Sigmoid colon (tissue), 7 donors: ENCODE results near the gene GPR108. TPM values are rescaled to one million over a fixed set of nuclear protein-coding genes. Genes with fewer than 3 reads are reported as not detected.

Experiments
- DNase-seq: peaks from one replicate; pipeline ENCODE4 v3.0.0-alpha.2; 2019
- H3K27ac ChIP-seq, 4 donors: fragments of 200-600 bp; sonication (generic); one replicate each; pipeline ENCODE4 v1.5.1; 2016 to 2019; ENCODE audit warnings: mild to moderate bottlenecking in 1 of 4
- H3K27me3 ChIP-seq, 3 donors: fragments of 200-600 bp; sonication (generic); one replicate each; pipeline ENCODE4 v1.5.1; 2019; ENCODE audit warnings: mild to moderate bottlenecking in 1 of 3
- H3K36me3 ChIP-seq, 4 donors: fragments of 200-600 bp; sonication (generic); one replicate each; pipeline ENCODE4 v1.5.1; 2016 to 2019
- H3K4me1 ChIP-seq, 4 donors: fragments of 200-600 bp; sonication (generic); one replicate each; pipeline ENCODE4 v1.5.1; 2017 to 2019
- H3K4me3 ChIP-seq, 4 donors: fragments of 200-600 bp; sonication (generic); one replicate each; pipeline ENCODE4 v1.5.1; 2017 to 2019; ENCODE audit warnings: mild to moderate bottlenecking in 2 of 4, moderate library complexity in 1 of 4
- H3K9me3 ChIP-seq, 4 donors: fragments of 200-600 bp in 3 of 4; sonication (generic) in 3 of 4; one replicate each; pipeline versions ENCODE4 v1.5.1 to v1.6.1; 2013 to 2019
- CTCF ChIP-seq, 4 experiments: fragments of 450-650 bp in 3 of 4; fragments of 200-600 bp in 1 of 4; IDR thresholded peaks; one replicate each; pipeline ENCODE4 v1.5.1; 2016 to 2019; ENCODE audit warnings: antibody characterized with exemption in 4 of 4, mild to moderate bottlenecking in 3 of 4, moderate library complexity in 2 of 4
- EP300 ChIP-seq, 4 donors: sonication (generic); formaldehyde crosslinking; IDR thresholded peaks; one replicate each; pipeline ENCODE4 v1.6.1; 2017; ENCODE audit warnings: antibody characterized with exemption in 4 of 4
- POLR2A ChIP-seq, 2 donors: fragments of 450-650 bp; IDR thresholded peaks; one replicate each; pipeline ENCODE4 v1.6.1; 2016; ENCODE audit warnings: antibody characterized with exemption in 2 of 2, mild to moderate bottlenecking in 2 of 2, moderate library complexity in 2 of 2
- POLR2AphosphoS5 ChIP-seq, 4 donors: sonication (generic); formaldehyde crosslinking; IDR thresholded peaks; one replicate each; pipeline ENCODE4 v1.6.1; 2017; ENCODE audit warnings: antibody characterized with exemption in 4 of 4
- WGBS, 2 donors: extraction: QIAGEN DNeasy Blood & Tissue Kit; methylation state at CpG; one replicate each; pipeline ENCODE4 v1.1.7; 2013; 5-methylcytosine and 5-hydroxymethylcytosine counted together
- intact Hi-C: fragments of 100-400 bp; cut with DNase I; formaldehyde crosslinking; loops from one replicate; pipeline ENCODE4 v1.15.1; 2023
- polyA plus RNA-seq, 3 donors: library from polyadenylated mRNA; stranded (reverse); fragments of 200-250 nt; gene quantifications; one replicate each; pipeline ENCODE4 v1.2.3, GENCODE V29; 2013
- total RNA-seq, 4 donors: library from RNA; depleted of rRNA; stranded (reverse); fragments of >200 nt; gene quantifications; one replicate each; pipeline ENCODE4 v1.1.0, GENCODE V29; 2016
- donor health status: healthy with polysubstance abuse.
- donor health status: Bipolar disorder and iron deficiency.
- donor health status: healthy.

GPR108 gene
- total and polyA plus RNA-seq, 7 donors = 39.0 to 91.1 (median 57.8) TPM

GRCh38 chr19:6718741-6719539 lies 18.4 kb downstream of the GPR108 start:
- peaks cover 0 to 5% (median 0%) of the 10 kb centered on the region in 4 donors for H3K4me1 ChIP-seq
- peak; percentile 67 for DNase-seq
- TF ChIP-seq CTCF (IDR thresholded peaks at IDR 0.05) = no peak
- TF ChIP-seq EP300 (IDR thresholded peaks at IDR 0.05) = no peak
- no peaks in the 10 kb centered on the region for H3K9me3 ChIP-seq
- H3K27ac ChIP-seq = no peak overlapping the region
- intact Hi-C loops = no loop called here
- WGBS, 2 donors = 82 to 85% methylated on average over 21 of the region's 21 CpGs
- peak overlapping the region in 2 of 4 donors; percentile 4 to 33 for H3K4me3 ChIP-seq
- H3K27me3 ChIP-seq = peaks cover 0 to 12% (median 4%) of the 10 kb centered on the region in 3 donors
- no peaks in the 10 kb centered on the region for H3K36me3 ChIP-seq

GRCh38 chr19:6718111-6718740 lies 19.2 kb downstream of the GPR108 start:
- Histone ChIP-seq H3K27me3 (peaks cover 0 to 14% (median 4%) of the 10 kb centered on the region in 3 donors), H3K27ac (no peak overlapping the region), H3K36me3 (no peaks in the 10 kb centered on the region), H3K4me1 (peaks cover 0 to 4% (median 0%) of the 10 kb centered on the region in 4 donors), H3K4me3 (no peak overlapping the region), H3K9me3 (no peaks in the 10 kb centered on the region)
- 77 to 84% methylated on average over 23 of the region's 23 CpGs for WGBS, 2 donors
- DNase-seq = peak; percentile 64
- no peak for TF ChIP-seq EP300 (IDR thresholded peaks at IDR 0.05)
- no peak for TF ChIP-seq POLR2A (IDR thresholded peaks at IDR 0.05)
- TF ChIP-seq CTCF (IDR thresholded peaks at IDR 0.05) = no peak
- no peak for TF ChIP-seq POLR2AphosphoS5 (IDR thresholded peaks at IDR 0.05)
- intact Hi-C loops = no loop called here

GRCh38 chr19:6717441-6717971 lies 19.9 kb downstream of the GPR108 start:
- Histone ChIP-seq H3K27me3 (peaks cover 0 to 21% (median 4%) of the 10 kb centered on the region in 3 donors), H3K4me1 (no peaks in the 10 kb centered on the region), H3K36me3 (no peaks in the 10 kb centered on the region), H3K4me3 (no peak overlapping the region), H3K9me3 (no peaks in the 10 kb centered on the region), H3K27ac (no peak overlapping the region)
- no peak for DNase-seq
- TF ChIP-seq POLR2A (IDR thresholded peaks at IDR 0.05) = no peak
- TF ChIP-seq POLR2AphosphoS5 (IDR thresholded peaks at IDR 0.05) = no peak
- no peak for TF ChIP-seq CTCF (IDR thresholded peaks at IDR 0.05)
- WGBS, 2 donors = 73 to 87% methylated on average over 4 of the region's 4 CpGs
- intact Hi-C loops = no loop called here

GRCh38 chr19:6717036-6717435 lies 20.3 kb downstream of the GPR108 start:
- intact Hi-C loops = no loop called here
- Histone ChIP-seq H3K4me1 (no peaks in the 10 kb centered on the region), H3K36me3 (no peaks in the 10 kb centered on the region), H3K27ac (no peak overlapping the region), H3K4me3 (no peak overlapping the region), H3K27me3 (peaks cover 0 to 21% (median 4%) of the 10 kb centered on the region in 3 donors), H3K9me3 (no peaks in the 10 kb centered on the region)
- DNase-seq = no peak
- TF ChIP-seq POLR2AphosphoS5 (IDR thresholded peaks at IDR 0.05) (no peak), POLR2A (IDR thresholded peaks at IDR 0.05) (no peak), EP300 (IDR thresholded peaks at IDR 0.05) (no peak), CTCF (IDR thresholded peaks at IDR 0.05) (no peak)
- WGBS, 2 donors = 77 to 82% methylated on average over 10 of the region's 10 CpGs
